SK-N-MC (cell line): Measurements from ENCODE around the gene TMEM223.

Source experiments
- EZH2 ChIP-seq: fragments of 200-600 bp; sonication (generic); IDR thresholded peaks from one replicate; pipeline ENCODE4 v1.6.1; 2017; ENCODE audit warnings: antibody characterized with exemption
- FOXP2 ChIP-seq: optimal IDR thresholded peaks from 2 replicates; pipeline ENCODE3; 2011; ENCODE audit warnings: mild to moderate bottlenecking, moderate library complexity; ENCODE audit not compliant: insufficient read depth; ENCODE audit errors: extremely low read length, control extremely low read depth
- POLR2AphosphoS5 ChIP-seq: IDR thresholded peaks from 2 replicates; pipeline ENCODE4 v1.6.1; 2012; ENCODE audit warnings: mild to moderate bottlenecking, low read depth, low read length, borderline replicate concordance

- no peak for TF ChIP-seq EZH2
- TF ChIP-seq POLR2AphosphoS5, result no peak
- no peak for TF ChIP-seq FOXP2
Measured at GRCh38 chr11:62747475-62748160, 44.2 kb downstream of the TMEM223 start.
